GM12891 (cell line): ENCODE results near the gene TPGS1.

Experiments
- DNase-seq: peaks from one replicate; pipeline ENCODE4 v3.0.0; 2011; ENCODE audit warnings: low spot score; ENCODE audit not compliant: insufficient read length
- FAIRE-seq: peaks from 2 replicates; lab custom pipeline; 2011; peaks lifted over from hg19 to GRCh38; lab: Jason Lieb, UNC
- PAX5 ChIP-seq: IDR thresholded peaks from 2 replicates; pipeline ENCODE4 v1.6.1; 2011; ENCODE audit warnings: low read length, moderate library complexity, mild to moderate bottlenecking; ENCODE audit not compliant: insufficient read depth, severe bottlenecking
- POLR2A ChIP-seq: IDR thresholded peaks from 2 replicates; pipeline ENCODE4 v1.6.1; 2011; ENCODE audit warnings: low read depth, low read length, control low read depth
- POLR2AphosphoS5 ChIP-seq: IDR thresholded peaks from 2 replicates; pipeline ENCODE4 v1.6.1; 2011; ENCODE audit warnings: low read depth, low read length, control low read depth
- POU2F2 ChIP-seq: IDR thresholded peaks from 2 replicates; pipeline ENCODE4 v1.6.1; 2011; ENCODE audit warnings: low read depth, mild to moderate bottlenecking, control low read depth, low read length, moderate library complexity
- SPI1 ChIP-seq: IDR thresholded peaks from 2 replicates; pipeline ENCODE4 v1.6.1; 2011; ENCODE audit warnings: low read depth, low read length, control low read depth
- TAF1 ChIP-seq: IDR thresholded peaks from 2 replicates; pipeline ENCODE4 v1.6.1; 2011; ENCODE audit warnings: low read depth, low read length, control low read depth

TPGS1 gene

DNA sequence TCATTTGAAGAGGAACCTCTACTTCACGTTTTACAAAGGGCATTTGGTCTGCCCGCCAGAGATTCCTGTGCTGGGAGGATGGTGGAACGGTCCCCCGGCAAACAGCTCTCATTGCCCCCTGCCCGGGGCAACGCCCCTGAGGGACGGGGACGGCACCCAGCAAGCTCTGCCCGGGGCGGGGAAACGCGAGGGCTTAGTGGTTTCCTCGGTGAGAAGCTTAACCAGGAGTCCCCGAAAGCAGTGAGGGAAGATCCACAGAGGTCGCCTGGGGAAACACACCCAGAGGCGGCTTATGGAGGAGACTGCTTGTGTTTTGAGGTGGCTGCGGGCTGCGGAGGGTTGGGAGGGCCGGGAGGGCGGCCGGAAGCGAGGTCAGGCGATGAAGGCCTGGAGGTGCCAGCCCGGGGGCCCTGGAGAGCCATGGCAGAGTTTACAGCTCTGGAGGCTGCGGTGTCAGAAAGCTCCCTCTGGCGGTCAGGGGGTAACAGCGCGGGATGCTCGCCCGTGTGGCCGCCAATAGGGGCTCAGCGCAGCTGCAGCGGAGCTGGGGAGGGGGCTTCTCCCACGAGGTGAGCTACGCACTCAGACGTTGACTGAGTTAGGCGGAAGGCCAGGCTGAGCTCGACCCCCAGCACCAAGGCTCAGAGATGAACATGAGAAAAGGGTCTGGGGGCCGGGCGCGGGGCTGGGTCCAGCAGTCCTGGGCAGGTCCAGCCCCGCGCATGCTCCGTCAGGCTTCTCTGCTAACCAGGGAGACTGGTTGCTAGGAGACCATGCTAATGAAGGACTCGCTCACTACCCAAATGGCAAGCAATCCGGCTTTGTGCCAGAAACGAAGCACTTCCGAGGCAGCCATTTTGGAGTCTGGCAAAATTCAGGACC lies 652 bp upstream of the TPGS1 start:
- DNase-seq (peak; percentile 97), FAIRE-seq (peak; percentile 99)
- no peak for TF ChIP-seq POLR2AphosphoS5
- TF ChIP-seq POU2F2: peak; percentile 78

DNA sequence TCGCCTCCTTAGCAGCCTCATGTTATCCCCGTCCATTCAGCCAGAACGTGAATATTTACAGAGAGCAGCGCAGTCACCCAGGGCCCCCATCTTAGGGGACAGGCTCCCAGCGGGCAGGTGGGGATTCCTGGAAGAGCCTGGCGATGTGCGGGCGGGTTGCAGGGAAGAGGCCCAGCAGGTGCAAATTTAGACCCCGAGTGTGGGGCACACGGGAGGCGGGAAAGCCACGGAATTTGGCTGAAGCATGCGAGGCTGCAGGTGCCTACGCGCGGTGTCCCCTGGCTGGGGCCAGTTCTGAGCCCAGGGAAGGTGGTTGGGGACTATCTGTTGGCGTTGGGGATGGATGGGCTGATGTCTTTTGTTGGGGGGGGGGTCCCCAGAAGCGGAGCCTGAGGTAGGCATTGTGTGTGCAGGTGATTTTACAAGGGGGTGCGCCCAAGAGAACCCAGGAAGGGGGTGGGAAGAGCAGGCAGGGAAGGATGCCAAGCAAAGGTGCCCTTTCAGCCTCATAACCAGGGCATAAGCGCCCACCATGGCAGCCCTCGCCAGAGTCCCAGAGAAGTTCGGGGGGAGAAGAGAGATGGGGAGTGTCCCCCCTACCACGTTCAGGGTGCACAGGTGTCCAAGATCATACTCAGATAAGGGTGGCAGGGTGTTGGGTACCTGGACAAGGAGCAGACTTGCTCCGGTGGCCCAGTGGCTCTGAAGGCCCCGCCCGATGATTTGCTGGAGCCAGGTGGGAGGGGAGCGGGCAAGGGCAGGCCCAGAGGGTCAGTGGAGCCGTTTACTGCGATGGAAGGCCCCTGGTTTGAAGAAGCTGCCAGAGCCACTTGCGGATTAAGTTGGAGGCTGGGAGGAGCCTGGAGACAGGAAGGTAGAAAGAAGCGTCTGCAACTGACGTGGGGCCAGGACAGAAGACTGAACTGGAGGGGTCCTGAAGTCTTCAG lies 1.2 kb downstream of the TPGS1 start:
- FAIRE-seq (no peak), DNase-seq (no peak)
- TF ChIP-seq POU2F2 (no peak), POLR2A (no peak), PAX5 (no peak), SPI1 (no peak), POLR2AphosphoS5 (no peak), TAF1 (no peak)

DNA sequence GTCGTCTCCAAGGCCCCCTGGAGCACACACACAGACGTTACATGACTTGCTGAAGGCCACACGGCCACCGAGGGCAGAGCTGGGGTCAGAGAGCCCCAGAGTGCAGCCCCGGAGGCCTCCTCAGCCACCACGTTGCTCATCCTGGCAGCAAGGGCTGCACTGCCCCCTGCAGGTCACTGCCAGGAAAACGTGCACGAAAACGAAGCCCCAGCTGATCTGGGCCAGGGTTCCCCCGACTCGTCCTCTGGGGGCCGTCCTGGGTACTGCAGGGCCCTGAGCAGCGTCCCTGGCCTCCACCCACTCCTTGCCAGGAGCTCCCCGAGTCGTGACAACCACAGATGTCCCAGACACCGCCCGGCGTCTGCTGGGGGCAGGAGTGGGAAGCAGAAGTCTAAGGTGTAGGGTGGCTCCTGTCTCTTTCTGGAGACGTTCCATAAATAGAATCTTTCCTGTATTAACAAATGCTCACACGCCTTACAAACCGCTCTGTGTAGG lies 3.4 kb downstream of the TPGS1 start:
- peak; percentile 96 for FAIRE-seq
- TF ChIP-seq TAF1 (no peak), POU2F2 (no peak), SPI1 (no peak), POLR2A (no peak), PAX5 (no peak), POLR2AphosphoS5 (no peak)
- peak; percentile 84 for DNase-seq

DNA sequence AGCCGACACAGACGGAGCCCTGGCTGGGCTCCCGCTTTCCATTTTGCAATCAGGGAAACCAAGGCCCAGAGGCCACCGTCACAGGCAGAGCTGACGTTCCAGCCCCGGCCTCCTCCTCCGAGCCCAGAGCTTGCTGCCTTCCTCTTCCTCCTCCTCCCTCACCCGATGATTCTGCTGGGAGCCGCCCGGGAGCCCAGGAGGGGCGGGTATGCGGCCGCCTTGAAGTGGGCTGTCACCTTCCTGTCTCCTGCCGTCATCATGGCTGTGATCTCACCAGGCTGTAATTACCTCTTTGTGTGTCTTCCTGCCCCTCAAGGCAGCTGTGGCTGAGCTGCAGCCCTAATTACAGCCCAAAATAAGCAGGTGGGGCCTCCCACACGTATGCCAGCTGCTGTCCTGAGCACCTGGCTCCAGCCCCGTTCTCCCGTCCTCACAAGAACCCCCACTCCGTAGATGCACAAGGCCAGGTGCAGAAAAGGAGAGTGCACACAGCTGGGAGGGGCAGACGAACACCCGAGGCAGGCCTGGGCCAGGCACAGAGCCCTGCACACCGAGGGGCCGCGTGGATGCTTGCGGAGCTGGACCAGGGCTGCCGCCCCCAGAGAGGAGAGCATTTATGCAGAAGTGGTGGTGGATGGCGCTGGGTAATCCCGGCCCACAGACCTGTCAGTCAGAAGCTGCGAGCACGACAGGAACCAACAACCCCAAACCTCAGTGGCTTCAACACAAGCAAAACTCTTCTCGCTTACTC lies 4.0 kb downstream of the TPGS1 start:
- FAIRE-seq: peak; percentile 80
- DNase-seq: no peak
- no peak for TF ChIP-seq PAX5
- TF ChIP-seq SPI1: peak; percentile 49; the same call in 1 of the 2 replicates
- peak; percentile 83 for TF ChIP-seq POU2F2

DNA sequence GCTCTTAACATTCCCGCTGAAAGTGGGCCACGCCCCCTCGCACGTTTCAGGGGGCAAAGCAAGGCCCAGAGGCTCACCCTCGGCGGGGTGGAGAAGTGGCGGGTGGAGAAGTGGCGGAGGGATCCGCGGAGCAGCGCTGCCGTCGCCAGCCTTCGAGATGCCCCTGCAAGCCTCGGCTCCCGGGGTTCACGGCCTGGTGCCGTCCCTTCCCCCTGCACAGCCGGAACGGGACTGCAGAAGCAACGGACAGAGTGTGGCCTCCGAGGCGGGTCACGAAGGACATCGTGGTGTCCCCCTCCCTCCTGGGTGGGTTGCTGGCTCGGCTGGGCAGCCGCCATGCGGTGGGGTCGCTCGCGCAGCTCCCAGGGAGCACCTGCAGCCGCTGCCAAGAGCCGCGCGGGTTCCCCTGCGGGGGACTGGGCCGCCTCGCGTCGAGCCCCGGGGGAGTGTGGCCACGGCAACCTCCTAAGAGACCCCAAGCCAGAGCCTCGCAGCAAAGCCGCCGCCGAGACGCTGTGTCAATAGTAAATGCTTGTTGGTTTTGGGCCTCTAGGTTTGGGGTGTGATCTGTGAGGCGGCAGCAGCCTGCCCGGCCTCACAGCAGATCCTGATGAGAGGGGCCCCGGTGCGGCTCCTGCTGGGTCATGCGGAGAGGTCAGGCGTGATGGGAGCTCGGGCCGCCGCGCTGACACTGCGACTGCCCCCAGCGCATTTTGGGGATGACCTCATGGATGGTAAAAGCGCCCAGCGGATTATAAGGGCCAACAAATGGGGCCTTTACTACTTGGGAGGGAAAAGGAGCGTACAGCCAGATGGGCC lies 5.5 kb downstream of the TPGS1 start:
- DNase-seq (no peak), FAIRE-seq (no peak)
- no peak for TF ChIP-seq POLR2AphosphoS5
- no peak for TF ChIP-seq PAX5
- TF ChIP-seq TAF1: no peak
- no peak for TF ChIP-seq SPI1
- TF ChIP-seq POU2F2: no peak
- TF ChIP-seq POLR2A: no peak

DNA sequence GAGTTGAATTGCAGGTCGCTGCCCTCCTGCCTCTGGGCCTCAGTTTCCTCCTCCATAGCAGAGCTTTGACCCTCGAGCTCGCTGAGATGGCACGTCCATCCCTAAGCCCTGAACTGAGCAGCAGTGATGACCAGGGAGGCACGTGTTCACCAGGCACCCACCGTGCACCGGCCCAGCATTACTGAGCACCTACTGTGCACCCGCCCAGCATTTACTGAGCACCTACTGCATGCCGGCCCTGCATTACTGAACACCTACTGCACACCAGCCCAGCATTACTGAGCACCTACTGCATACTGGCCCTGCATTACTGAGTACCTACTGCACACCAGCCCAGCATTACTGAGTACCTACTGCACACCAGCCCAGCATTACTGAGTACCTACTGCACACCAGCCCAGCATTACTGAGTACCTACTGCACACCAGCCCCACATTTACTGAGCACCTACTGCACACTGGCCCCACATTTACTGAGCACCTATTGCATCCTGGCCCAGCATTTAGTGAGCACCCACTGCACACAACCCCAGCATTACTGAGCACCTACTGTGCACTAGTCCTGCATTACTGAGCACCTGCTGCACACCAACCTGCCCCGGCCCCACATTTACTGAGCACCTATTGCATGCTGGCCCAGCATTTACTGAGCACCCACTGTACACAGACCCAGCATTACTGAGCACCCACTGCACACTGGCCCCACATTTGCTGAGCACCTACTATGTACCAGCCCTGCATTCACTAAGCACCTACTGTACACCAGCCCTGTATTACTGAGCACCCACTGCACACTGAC lies 6.3 kb downstream of the TPGS1 start:
- FAIRE-seq (no peak), DNase-seq (no peak)
- TF ChIP-seq PAX5: no peak
- TF ChIP-seq SPI1: no peak
- TF ChIP-seq POU2F2: no peak
- TF ChIP-seq TAF1: no peak
- no peak for TF ChIP-seq POLR2AphosphoS5
- TF ChIP-seq POLR2A: no peak

DNA sequence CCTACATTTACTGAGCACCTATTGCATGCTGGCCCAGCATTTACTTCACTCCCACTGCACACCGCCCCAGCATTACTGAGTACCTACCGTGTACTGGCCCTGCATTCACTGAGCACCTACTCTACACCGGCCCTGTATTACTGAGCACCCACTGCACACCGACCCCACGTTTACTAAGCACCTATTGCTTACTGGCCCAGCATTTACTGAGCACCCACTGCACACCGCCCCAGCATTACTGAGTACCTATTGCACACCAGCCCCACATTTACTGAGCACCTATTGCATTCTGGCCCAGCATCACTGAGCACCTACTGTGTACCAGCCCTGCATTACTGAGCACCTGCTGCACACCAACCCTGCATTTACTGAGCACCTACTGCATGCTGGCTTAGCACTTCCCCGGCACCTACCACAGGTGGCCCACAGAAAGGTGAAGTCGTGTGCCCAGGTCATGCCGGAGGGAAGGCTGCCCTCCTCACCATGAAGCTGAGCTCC lies 6.9 kb downstream of the TPGS1 start:
- no peak for TF ChIP-seq POLR2AphosphoS5
- TF ChIP-seq POU2F2: no peak
- TF ChIP-seq POLR2A: no peak
- no peak for TF ChIP-seq TAF1
- no peak for TF ChIP-seq SPI1
- TF ChIP-seq PAX5: no peak
- DNase-seq (no peak), FAIRE-seq (no peak)
